Stimulated activated CD8-positive, alpha-beta memory T cell treated with anti-CD3 and anti-CD28 coated beads, Interleukin-12 subunit alpha, Interleukin-12 subunit beta, amount 100 ng/mL, for 24 hours (primary cell): Measurements from ENCODE around the gene NEUROD2.

Experiments used
- DNase-seq: peaks from one replicate; pipeline ENCODE4 v3.0.0-alpha.2; 2020; ENCODE audit errors: extremely low read depth

NEUROD2 gene

DNA sequence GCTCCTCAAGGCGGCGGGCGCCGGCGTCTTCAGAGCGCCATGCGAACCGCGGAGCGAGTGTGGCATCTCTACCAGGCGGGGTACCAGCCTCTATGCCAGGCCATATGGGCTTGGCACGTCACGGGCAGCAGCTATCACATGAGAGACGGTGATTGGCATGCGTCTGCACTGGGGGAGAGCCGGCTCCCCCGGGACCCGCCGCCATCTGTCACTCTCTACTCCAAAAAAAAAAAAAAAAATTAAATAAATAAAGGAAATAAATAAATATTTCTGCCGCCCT lies at the start of gene NEUROD2:
NEUROD2 (minus strand) TSS at position 70 of the 280 bp plus-strand sequence. CDS start 1,321 bp downstream, outside the sequence.
- DNase-seq, result no peak

DNA sequence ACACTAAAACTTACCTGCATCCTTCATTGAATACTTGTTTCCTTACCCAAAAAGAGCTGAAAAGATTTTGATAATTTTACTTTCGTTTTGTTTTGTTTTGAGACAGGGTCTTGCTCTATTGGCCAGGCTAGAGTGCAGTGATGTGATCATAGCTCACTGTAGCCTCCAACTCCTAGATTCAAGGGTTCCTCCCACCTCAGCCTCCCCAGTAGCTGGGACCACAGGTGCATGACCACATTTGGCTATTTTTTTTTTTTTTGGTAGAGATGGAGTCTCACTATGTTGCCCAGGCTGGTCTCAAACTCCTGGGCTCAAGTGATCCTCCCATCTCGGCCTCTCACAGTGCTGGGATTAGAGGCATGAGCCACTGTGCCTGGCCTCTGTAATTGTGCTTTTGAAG lies 47.4 kb upstream of the NEUROD2 start:
- no peak for DNase-seq

DNA sequence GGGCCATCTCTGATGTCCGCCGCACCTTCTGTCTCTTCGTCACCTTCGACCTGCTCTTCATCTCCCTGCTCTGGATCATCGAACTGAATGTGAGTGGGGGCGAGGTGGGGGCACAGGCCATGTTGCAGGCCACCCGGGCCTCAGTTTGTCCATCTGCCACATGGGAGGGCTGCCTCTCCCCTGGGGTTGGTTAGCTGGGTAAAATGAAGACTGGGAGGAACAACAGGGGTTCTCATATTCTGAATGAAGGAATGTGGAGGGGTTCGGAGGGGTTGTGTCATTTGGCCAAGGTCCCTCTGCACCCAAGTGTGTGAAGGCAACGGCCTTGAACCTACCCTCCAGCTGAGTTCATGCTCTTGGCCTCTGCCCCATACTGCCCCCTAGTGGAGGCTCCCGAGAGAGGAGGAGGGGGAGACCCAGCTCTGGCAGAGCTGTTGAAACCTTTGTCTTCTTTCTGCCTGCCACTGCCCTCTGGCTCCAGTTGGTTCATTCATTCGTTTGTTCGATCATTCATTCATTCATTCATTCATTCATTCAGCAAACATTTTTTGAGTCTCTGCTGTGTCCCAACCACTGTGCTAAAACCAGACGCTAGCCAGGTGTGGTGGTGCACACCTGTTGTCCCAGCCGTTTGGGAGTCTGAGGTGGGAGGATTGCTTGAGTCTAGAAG lies 46.1 kb upstream of the NEUROD2 start:
- peak; percentile 45 for DNase-seq

DNA sequence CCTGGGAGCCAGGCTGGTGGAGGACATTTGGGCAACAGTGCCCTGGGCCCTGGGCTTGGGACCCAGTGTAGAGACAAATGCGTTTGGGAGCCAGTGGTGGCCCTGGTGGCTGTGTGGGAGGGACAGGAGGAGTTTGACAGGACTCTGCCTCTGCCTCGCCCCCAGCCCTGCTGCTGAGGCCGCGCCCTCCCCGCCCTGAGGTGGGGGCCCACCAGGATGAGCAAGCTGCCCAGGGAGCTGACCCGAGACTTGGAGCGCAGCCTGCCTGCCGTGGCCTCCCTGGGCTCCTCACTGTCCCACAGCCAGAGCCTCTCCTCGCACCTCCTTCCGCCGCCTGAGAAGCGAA lies 45.6 kb upstream of the NEUROD2 start:
- DNase-seq, result no peak

DNA sequence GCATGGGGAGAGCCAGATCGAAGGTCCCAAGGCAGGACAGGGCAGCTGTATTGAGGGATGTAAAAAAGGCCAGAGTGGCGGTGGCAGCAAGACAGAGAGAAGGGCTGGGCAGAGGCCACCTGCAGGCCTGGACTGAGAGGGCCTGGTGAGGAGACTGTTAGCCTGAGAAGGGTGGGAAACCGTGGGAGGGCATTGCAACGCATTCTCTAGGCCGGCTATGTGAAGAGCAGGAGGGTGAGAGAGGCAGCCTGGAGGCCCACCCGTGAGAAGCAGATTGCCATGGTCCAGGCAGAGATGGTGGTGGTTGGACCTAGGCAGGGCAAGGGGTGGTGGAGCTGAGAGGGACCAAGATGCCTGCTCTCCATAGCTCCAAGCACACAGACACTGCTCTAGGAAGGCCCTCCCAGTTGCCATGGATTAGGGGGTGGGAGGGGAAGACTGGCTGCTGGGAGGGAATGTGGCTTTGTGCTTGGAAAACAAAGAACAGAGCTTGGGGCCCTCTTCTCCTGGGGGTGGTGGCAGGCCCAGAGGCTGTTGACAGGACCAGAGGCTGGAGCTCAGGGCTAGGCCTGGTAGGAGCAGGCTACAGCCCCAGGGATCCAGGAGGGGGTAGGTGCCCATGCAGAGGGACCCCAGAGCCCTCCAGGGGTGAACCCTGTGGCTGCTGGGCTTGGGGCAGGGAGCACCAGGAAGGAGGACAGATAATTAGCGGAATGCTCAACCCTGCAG lies 45.0 kb upstream of the NEUROD2 start:
- no peak for DNase-seq

DNA sequence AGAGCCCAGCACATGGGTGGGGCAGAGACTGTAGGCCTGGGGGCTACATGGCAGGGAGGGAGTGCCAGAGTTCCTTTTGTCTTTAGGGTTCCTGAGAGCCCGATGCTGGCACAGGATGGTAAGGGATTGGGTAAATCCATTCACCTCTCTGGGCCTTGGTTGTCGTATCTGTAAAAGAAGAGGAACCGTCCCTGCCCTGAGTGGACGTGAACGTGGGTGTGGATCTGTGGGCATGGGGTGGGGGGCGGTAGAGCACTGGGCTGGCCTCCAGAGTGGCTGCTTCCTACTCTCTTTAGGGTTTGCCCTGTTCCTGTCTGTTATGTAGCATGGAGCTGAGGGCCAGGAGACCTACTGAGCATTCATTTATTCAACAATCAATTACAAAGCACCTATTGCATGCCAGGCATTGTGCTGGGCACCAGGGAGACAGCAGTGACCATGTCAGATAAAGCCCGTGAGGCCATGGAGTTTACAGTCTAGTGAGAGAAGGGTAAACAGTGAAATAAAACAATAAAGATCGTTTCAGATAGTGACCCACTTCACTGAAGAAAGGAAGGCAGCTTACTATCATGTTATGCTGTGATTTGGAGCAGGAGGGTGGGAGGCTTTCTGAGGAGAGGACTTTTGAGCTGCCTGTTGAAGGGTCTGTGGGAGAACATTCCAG lies 44.3 kb upstream of the NEUROD2 start:
- no peak for DNase-seq

DNA sequence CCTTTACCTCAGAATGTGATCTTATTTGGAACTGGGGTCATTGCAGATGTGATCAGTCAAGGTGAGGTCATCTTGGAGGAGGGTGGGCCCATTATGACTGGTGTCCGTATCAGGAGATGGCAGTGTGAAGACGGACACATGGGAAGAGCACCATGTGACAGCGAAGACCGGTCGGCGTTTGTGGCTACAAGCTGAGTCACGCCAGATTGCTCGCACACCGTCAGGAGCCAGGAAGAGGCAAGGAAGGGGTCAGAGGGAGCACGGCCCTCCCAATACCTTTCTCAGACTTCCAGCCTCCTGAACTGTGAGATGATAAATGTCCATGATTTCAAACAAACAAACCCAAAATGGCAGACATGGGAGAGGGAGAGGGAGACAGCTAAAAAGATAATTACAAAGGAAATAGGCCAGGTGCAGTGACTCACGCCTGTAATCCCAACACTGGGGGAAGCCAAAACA lies 42.4 kb upstream of the NEUROD2 start:
- DNase-seq, result no peak

DNA sequence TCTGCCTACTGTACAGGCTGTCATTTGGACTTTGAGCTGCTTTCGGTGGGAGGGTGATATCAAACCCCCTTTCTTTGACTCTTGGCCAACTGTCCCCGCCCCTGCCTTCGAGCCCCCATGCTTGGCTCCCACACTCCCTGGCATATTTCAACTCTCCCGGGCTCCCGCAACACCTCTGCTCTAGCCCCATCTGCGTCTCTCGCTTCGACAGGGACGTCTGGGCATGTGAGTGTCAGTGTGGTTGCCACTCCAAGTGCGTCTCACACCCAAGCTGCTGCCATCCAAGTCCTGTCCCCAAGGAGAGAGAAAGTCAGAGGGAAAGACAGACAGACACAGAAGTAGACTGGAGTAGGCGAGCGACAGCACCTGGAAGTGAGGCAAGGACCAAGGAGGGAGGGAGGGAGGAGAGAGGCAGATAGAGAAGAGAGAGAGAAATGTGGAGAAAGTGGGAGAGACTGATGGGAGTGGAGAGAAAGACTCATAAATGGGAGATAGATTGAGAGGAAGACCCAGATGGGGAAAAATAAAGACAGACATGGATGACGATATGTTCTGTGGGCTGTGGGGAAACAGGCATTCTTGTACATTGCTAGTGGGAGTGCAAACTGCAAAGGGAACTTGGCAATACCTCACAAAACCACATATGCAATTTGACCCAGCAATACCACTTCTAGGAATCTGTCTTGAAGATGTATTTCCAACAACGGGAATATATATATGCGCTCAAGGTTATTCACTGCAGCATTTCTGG lies 41.1 kb upstream of the NEUROD2 start:
- no peak for DNase-seq

DNA sequence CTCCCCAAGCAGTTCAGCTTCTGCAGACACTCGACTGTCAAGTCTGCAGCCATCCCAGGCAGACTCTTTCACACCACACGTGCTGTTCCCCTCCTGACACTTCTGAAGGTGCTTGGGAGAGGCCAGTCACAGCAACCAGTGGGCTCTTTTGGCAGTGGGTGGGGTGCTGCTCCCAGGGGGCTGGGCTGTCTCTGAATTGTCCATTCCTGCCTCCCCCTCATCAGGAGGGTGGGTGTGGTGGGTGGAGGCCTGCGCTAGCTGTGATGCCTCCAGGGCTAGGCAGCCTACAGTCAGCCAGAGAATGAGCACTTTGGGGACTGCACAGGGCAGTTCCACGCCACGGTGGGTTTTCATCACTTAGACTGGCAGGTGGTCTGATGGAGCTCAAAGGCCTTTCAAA lies 39.5 kb upstream of the NEUROD2 start:
- DNase-seq, result no peak

DNA sequence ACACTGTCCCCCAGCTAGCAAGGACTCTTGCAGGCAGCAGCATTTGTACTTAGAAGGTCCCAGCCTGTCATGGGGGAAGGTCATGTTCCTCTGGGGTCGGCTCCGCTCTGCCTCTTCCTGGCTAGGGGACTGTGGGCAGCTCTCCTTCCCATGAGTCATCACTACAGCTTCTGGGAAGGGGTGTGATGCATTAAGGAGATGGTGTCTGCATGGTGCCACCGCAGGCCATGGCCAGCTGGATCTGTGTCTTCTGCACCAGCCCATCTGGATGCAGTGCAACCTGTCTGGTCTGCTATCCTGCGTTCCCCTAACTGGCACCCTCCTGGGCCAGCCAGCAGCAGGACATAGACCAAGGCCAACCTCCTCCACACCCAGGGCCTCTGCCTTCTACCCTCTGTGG lies 35.6 kb upstream of the NEUROD2 start:
- no peak for DNase-seq

DNA sequence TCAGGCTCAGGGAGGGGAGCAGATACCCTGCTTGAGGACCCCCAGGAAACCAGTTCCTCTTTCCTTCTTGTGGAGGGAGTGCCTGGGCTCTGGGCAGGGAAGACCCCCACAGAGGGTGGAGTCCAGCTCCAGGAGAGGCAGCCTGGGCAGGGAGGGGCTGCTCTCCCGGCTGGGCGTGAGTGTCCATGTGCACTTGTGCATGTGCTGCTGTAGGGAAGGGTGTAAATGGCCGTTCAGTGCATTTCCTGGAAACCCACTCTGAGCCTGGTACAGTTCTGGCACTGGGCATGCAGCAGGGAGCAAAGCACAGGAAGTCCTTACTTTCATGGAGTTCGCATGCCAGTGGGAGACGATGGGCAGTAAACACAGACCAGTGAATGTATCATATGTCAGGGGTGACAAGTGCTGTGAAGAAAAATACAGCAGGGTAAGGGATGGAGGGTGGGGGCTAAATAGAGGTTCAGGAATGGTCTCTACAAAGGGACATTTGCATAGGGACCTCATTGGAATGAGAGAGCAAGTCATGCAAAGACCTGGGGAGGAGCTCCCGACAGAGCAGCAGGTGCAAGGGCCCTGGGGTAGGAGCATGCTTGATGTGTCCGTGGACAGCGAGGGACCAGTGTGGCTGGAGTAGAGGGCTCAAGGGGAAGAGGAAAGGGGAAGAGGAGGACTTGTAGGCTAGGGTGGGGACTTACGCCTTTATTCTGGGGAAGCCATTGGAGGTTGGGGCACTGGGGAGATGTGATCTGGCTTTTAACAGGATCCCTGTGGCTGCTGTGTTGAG lies 34.8 kb upstream of the NEUROD2 start:
- DNase-seq, result no peak

DNA sequence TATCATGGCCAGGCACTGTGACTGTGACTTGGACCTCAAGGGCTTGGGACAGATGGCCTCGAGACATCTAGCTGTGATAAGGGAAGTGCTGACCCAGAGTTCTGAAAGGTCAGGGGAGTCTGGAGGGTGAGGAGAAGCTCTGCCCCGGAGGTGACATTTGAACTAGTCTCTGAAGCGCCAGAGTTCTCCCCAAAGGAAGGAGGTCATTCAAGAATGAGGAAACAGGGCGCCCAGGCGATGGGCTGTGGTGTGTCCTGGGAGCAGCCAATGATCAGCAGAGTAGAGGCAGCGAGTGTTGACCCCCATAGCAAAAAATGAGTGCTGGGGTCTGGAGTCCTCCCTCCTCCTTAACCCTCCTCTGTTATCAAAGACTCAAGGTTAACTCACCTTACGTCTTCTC lies 34.2 kb upstream of the NEUROD2 start:
- no peak for DNase-seq

DNA sequence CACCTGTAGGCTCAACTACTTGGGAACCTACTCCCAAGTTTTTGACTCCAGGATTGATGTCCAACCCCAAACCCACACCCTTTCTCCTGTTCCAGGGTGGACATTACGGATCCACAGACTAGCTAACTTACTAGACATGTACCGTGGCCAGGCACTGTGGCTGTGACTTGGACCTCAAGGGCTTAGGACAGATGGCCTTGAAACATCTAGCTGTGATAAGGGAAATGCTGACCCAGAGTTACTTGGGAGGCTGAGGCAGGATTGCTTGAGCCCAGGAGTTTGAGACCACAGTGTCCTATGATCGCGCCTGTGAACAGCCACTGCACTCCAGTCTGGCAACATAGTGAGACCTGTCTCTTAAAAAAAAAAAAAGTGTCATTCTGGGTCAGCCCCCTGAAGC lies 33.4 kb upstream of the NEUROD2 start:
- no peak for DNase-seq

DNA sequence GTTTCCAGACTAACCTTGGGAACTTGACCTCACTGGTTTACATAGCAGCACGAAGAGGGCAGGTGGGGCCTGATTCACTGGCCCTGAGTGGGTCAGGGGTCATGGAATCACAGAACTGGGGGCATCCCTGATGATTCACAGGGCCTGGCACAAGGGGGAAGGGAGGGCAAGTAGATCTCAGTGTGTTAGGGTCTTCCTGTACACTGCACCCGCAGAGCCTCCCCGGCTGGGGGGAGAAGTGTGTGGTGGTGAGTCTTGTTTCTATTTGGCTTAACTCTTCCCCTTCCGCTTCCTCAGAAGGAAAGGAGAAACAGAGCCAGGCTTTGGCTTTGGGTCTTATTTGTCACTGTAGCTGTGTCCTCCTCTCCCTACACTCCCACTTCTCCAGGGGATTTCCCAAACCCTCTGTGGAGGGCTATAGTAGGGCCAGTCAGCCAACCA lies 32.9 kb upstream of the NEUROD2 start:
- DNase-seq, result no peak

DNA sequence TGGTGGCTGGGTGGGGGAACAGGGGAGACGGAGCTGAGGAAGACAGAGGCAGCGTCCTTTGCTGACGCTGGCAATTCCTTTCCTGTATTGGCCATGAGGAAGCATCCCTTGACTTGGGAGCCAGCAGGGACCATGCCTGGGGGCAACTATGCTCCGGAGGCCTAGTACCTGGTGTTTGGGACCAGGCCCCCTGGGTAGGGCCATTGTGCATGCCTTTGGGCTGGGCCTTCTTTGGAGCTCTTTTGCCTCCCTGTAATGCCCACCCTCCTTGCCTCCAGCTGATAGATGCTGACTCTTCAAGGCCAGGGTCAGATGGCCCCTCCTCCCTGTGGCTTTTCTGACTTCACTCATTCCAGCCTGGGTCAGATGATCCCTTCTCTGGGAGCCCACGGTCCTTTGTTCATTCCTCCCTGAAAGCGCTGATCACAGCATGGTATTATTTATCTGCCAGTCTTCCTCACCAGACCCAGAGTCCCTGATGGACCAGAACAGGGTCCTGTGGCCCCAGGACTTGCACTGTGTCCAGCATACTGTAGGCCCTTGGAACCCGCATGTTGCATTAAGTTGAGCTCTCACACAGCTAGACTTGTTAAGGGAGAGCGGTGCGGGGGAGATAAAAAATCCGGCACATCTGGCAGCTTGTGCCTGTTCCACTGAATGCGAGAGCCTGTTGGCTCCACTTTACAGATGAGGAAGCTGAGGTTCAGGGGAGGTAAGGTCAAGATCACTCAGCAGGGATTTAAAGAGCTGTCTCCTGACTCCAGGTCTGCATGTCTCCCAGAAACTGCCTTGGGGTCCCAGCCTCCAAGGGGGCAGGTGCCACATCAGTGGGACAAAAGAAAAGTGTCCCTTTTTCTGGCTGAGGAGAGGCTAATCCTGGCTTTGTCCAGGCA lies 32.1 kb upstream of the NEUROD2 start:
- DNase-seq, result no peak

DNA sequence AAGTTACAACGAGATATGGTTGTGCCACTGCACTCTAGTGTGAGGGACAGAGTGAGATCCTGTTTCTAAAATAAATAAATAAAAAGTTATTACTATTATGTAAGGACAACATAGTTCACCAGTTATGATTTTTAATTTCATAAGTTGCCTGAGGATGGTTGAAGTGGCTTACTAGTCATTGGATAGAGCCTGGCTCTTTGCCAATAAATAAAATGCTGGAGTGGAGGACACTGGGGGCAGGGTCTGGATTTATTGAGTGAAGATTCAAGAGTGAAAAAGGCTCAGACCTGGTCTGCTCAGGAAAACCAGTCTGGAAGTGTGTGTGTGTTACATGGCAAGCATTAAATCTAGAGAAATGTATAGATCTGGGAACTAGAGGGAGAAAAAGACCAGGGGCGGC lies 31.3 kb upstream of the NEUROD2 start:
- no peak for DNase-seq

DNA sequence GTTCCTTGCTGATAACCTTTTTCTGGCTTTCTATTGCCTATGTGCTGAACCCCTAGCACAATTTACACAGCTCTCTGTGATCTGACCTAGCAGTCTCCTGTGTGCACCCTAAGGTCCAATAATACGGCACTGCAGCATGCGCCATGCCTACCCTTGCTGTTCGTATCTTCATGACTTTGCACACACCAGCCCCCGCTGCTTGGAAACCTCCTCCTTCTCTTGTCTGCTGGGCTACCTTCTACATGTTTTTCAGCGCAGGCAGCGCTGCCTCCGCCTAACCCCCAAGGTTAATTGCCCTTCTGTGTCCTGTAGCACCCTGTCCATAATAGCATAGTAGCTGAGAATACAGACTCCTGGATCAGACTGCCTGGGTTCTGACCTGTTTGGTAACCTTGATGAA lies 30.6 kb upstream of the NEUROD2 start:
- no peak for DNase-seq

DNA sequence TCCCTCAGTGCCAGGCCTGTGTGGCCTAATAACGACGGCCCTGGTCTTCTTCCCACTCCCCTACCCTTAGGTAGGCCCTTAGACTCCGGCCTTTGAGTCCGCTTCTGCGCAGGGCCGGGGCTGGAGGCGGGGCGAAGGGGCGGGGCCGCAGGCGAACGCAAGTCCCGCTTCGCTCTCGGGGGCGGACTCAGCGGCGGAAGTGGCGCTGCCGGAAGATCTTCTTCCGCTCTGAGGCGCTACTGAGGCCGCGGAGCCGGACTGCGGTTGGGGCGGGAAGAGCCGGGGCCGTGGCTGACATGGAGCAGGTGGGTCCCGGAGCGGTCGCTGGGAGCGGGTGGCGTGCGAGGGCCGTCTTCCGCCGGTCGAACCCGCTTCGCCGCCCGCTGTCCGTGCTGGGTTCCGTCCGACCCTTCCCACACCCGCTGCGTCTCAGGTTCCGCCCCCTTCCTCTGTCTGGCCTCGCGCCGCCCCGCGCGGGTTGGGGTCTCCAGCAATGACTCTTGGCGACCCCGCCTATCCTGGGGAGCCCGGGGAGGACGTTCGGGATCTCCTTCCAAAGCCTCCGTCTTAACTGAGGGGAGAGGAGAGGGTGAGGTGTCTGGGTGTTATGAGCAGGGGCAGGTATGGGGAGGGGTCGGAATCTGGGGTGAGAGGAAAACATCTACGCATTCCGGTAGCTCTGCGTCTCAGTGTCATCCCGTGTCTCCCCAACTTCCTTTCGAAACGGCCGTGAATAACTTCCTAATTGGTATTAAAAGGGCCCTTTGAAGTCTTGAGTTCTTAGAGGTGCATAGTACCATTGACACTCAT lies 29.4 kb upstream of the NEUROD2 start, which contains the start of gene STARD3:
STARD3 (plus strand) TSS at position 218 of the 810 bp plus-strand sequence. CDS start 16,388 bp downstream, outside the sequence.
- DNase-seq, result peak; percentile 84

DNA sequence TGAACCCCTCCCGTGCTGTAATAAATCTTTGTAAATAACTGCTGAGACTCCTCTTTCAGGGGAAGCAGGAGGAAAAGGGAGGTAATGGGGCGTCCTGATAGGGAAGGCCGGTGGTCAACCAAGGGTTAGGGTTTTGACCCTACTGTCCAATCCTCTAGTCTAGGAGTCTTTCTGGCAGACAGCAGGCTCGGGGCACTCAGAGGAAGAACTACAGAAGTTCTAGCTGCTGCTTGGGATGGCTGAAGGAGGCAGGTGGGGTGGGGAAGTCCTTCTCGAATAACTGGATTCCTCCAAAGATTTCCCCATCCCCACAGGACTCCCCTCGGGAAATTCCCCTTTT lies 28.8 kb upstream of the NEUROD2 start:
- no peak for DNase-seq
